SK-N-SH (cell line): ENCODE measurements around the gene ANKRD31. TPM values are rescaled to one million over a fixed set of nuclear protein-coding genes. Genes with fewer than 3 reads are reported as not detected.

Experiments used
- CTCF ChIA-PET: fragments of 300-600, 350-600 bp; formaldehyde crosslinking; extraction: SDS; loops from one replicate; lab custom pipeline; 2021; lab: Yijun Ruan, JAX
- POLR2A ChIA-PET: fragments of 350-600 bp; sonication (Branson Sonifier 250); formaldehyde crosslinking; extraction: SDS; loops from one replicate; lab custom pipeline; 2020; ENCODE audit warnings: antibody characterized with exemption, inconsistent platforms; lab: Yijun Ruan, JAX
- DNase-seq: peaks from one replicate; pipeline ENCODE4 v3.0.0; 2012
- H2AFZ ChIP-seq: fragments of 200-600 bp; sonication (generic); 2 replicates; pipeline ENCODE4 v1.8.1; 2016; ENCODE audit warnings: antibody characterized with exemption, mild to moderate bottlenecking, low read depth
- H3F3A ChIP-seq: fragments of 200-600 bp; sonication (generic); replicated peaks from 2 replicates; pipeline ENCODE3; 2016; ENCODE audit warnings: antibody characterized with exemption, mild to moderate bottlenecking; ENCODE audit not compliant: insufficient read depth
- H3K27ac ChIP-seq, 2 experiments: fragments of 200-500 bp in 1 of 2; fragments of 200-600 bp in 1 of 2; sonication (Bioruptor generic) in 1 of 2; sonication (generic), shearing (Covaris generic) in 1 of 2; 2 replicates each; pipeline versions ENCODE4 v1.5.1 to v1.6.1; 2014 to 2016; ENCODE audit warnings: low read depth in 2 of 2, inconsistent platforms in 1 of 2, low read length in 1 of 2, mild to moderate bottlenecking in 1 of 2, mixed read lengths in 1 of 2
- H3K27me3 ChIP-seq: fragments of 200-600 bp; sonication (generic), shearing (Covaris generic); 2 replicates; pipeline ENCODE4 v1.6.1; 2016; ENCODE audit warnings: mixed run types; ENCODE audit not compliant: insufficient read depth
- H3K36me3 ChIP-seq, 2 experiments: fragments of 200-500 bp in 1 of 2; fragments of 200-600 bp in 1 of 2; sonication (Bioruptor generic) in 1 of 2; sonication (generic) in 1 of 2; replicated peaks in 1 of 2; 2 replicates each; pipeline versions ENCODE3 to v1.5.1; 2014 to 2016; ENCODE audit warnings: low read length in 1 of 2, mild to moderate bottlenecking in 1 of 2; ENCODE audit not compliant: insufficient read depth in 2 of 2, control insufficient read depth in 1 of 2
- H3K4me1 ChIP-seq, 2 experiments: fragments of 200-500 bp in 1 of 2; fragments of 200-600 bp in 1 of 2; sonication (Bioruptor generic) in 1 of 2; sonication (generic), shearing (Covaris generic) in 1 of 2; 2 replicates each; pipeline versions ENCODE4 v1.5.1 to v1.6.1; 2014 to 2016; ENCODE audit warnings: low read depth in 1 of 2, low read length in 1 of 2, mixed run types in 1 of 2; ENCODE audit not compliant: insufficient read depth in 2 of 2, control insufficient read depth in 1 of 2
- H3K4me2 ChIP-seq: fragments of 200-600 bp; sonication (generic), shearing (Covaris generic); 2 replicates; pipeline ENCODE4 v1.6.1; 2017; ENCODE audit warnings: mixed run types
- H3K4me3 ChIP-seq, 2 experiments: fragments of 200-500 bp in 1 of 2; fragments of 200-600 bp in 1 of 2; sonication (Bioruptor generic) in 1 of 2; sonication (generic), shearing (Covaris generic) in 1 of 2; 2 replicates each; pipeline versions ENCODE4 v1.5.1 to v1.8.1; 2014 to 2016; ENCODE audit warnings: low read depth in 2 of 2, inconsistent platforms in 1 of 2, low read length in 1 of 2, mild to moderate bottlenecking in 1 of 2, mixed read lengths in 1 of 2, moderate library complexity in 1 of 2
- H3K79me2 ChIP-seq: fragments of 200-600 bp; sonication (generic); 2 replicates; pipeline ENCODE4 v1.8.1; 2017; ENCODE audit warnings: mild to moderate bottlenecking; ENCODE audit not compliant: insufficient read depth
- H3K9ac ChIP-seq: fragments of 200-600 bp; sonication (generic); 2 replicates; pipeline ENCODE4 v1.6.1; 2017; ENCODE audit warnings: mixed run types
- H3K9me2 ChIP-seq: fragments of 200-600 bp; sonication (generic); 2 replicates; pipeline ENCODE4 v1.6.1; 2017; ENCODE audit warnings: mixed run types
- H3K9me3 ChIP-seq: fragments of 200-600 bp; sonication (generic); 2 replicates; pipeline ENCODE4 v1.6.1; 2017; ENCODE audit warnings: mixed run types, mild to moderate bottlenecking, moderate library complexity
- H4K20me1 ChIP-seq: fragments of 200-600 bp; sonication (generic); 2 replicates; pipeline ENCODE4 v1.6.1; 2017; ENCODE audit warnings: mild to moderate bottlenecking, mixed run types; ENCODE audit not compliant: insufficient read depth
- CTCF ChIP-seq: fragments of 200-600 bp; sonication (generic); IDR thresholded peaks from 2 replicates; pipeline ENCODE4 v1.6.1; 2017; ENCODE audit warnings: antibody characterized with exemption, mild to moderate bottlenecking, moderate library complexity
- FOXM1 ChIP-seq: IDR thresholded peaks from 2 replicates; pipeline ENCODE4 v1.4.0; 2012; ENCODE audit warnings: low read depth, mild to moderate bottlenecking
- GABPA ChIP-seq: IDR thresholded peaks from 2 replicates; pipeline ENCODE4 v1.4.0; 2012; ENCODE audit warnings: low read depth, mild to moderate bottlenecking
- MAX ChIP-seq: IDR thresholded peaks from 2 replicates; pipeline ENCODE4 v1.4.0; 2012; ENCODE audit warnings: low read depth
- MEF2A ChIP-seq: IDR thresholded peaks from 2 replicates; pipeline ENCODE4 v1.4.0; 2012; ENCODE audit warnings: low read depth, borderline replicate concordance
- PBX3 ChIP-seq: IDR thresholded peaks from 2 replicates; pipeline ENCODE4; 2012
- RAD21 ChIP-seq: IDR thresholded peaks from 2 replicates; pipeline ENCODE4 v1.6.1; 2012; ENCODE audit warnings: mild to moderate bottlenecking, low read length
- RXRA ChIP-seq: IDR thresholded peaks from 2 replicates; pipeline ENCODE4 v1.4.0; 2012; ENCODE audit warnings: low read depth, mild to moderate bottlenecking, borderline replicate concordance
- SIN3A ChIP-seq: IDR thresholded peaks from 2 replicates; pipeline ENCODE4 v1.6.1; 2012; ENCODE audit warnings: low read depth, mild to moderate bottlenecking, low read length, moderate library complexity, borderline replicate concordance
- TCF12 ChIP-seq: IDR thresholded peaks from 2 replicates; pipeline ENCODE4 v1.4.0; 2012
- TEAD4 ChIP-seq: IDR thresholded peaks from 2 replicates; pipeline ENCODE4 v1.4.0; 2012; ENCODE audit warnings: mild to moderate bottlenecking, borderline replicate concordance; ENCODE audit not compliant: insufficient read depth
- USF1 ChIP-seq: IDR thresholded peaks from 2 replicates; pipeline ENCODE4 v1.4.0; 2012; ENCODE audit warnings: low read depth, borderline replicate concordance
- ZBTB33 ChIP-seq: IDR thresholded peaks from 2 replicates; pipeline ENCODE4 v1.4.0; 2012; ENCODE audit warnings: low read depth, borderline replicate concordance
- WGBS: methylation state at CpG from one replicate; pipeline ENCODE4 v1.1.6; 2017; ENCODE audit warnings: low lambda C conversion rate; 5-methylcytosine and 5-hydroxymethylcytosine counted together
- polyA plus RNA-seq, 3 experiments: library from polyadenylated mRNA; depleted of rRNA; stranded (reverse); fragments of >200 nt; gene quantifications; 2 replicates each; pipeline ENCODE4 v1.2.3, GENCODE V29; 2012

The ANKRD31 gene
- polyA plus RNA-seq, 1 of the 3 experiments (the other 2 are of a cell fraction), result 0.05 TPM

- Histone ChIP-seq H3K9me2 (no peaks in the 10 kb centered on the region), H3K36me3 (no peaks in the 10 kb centered on the region), H3K4me1 (no peaks in the 10 kb centered on the region), H3F3A (no peaks in the 10 kb centered on the region)
- TF ChIP-seq CTCF, result no peak
- TF ChIP-seq FOXM1, result no peak
- TF ChIP-seq RXRA, result no peak
- TF ChIP-seq SIN3A, result no peak
- no peak for TF ChIP-seq PBX3
- no peak for TF ChIP-seq ZBTB33
- no peak for TF ChIP-seq TEAD4
- TF ChIP-seq USF1, result no peak
- no peak for TF ChIP-seq GABPA
- no peak for TF ChIP-seq MAX
- TF ChIP-seq RAD21, result no peak
- no peak for TF ChIP-seq MEF2A
- TF ChIP-seq TCF12, result no peak
- TF ChIP-seq, all 33 proteins: peak for 0
- H4K20me1 ChIP-seq, result no peaks in the 10 kb centered on the region
- H3K9me3 ChIP-seq, result no peaks in the 10 kb centered on the region
- WGBS, result 65% methylated on average over 5 of the region's 6 CpGs
- H3K4me2 ChIP-seq, result no peak overlapping the region
- POLR2A ChIA-PET, result no interaction called here
- H3K27ac ChIP-seq, result no peak overlapping the region
- H3K9ac ChIP-seq, result no peak overlapping the region
- DNase-seq, result no peak
- no peaks in the 10 kb centered on the region for H3K79me2 ChIP-seq
- no peak overlapping the region for H3K4me3 ChIP-seq
- no peaks in the 10 kb centered on the region for H3K27me3 ChIP-seq
- CTCF ChIA-PET, result interaction anchor here (0.9 to 1.9 kb wide), 2 partner anchors 15 to 18 kb away, joined by 3 to 9 read pairs; partner anchors contain the start of gene GCNT4
- H2AFZ ChIP-seq, result no peak overlapping the region
Observed at GRCh38 chr5:75034137-75034739, 202.4 kb downstream of the ANKRD31 start.
